Activated CD4-positive, alpha-beta T cell treated with anti-CD3 and anti-CD28 coated beads, Interleukin-2, amount 50 U/mL, for 16 hours (primary cell): Measurements from ENCODE around the gene YPEL1.
A peak's percentile ranks its signal among the peaks of the same experiment; 100 is the strongest.
"Not testable (repeated sequence)": the region's sequence is repeated elsewhere in the genome, so short reads cannot be mapped to it uniquely, and the experiment has no call there.

Experiments used
- DNase-seq: peaks from one replicate; pipeline ENCODE4 v3.0.0-alpha.2; 2020

The YPEL1 gene

DNA sequence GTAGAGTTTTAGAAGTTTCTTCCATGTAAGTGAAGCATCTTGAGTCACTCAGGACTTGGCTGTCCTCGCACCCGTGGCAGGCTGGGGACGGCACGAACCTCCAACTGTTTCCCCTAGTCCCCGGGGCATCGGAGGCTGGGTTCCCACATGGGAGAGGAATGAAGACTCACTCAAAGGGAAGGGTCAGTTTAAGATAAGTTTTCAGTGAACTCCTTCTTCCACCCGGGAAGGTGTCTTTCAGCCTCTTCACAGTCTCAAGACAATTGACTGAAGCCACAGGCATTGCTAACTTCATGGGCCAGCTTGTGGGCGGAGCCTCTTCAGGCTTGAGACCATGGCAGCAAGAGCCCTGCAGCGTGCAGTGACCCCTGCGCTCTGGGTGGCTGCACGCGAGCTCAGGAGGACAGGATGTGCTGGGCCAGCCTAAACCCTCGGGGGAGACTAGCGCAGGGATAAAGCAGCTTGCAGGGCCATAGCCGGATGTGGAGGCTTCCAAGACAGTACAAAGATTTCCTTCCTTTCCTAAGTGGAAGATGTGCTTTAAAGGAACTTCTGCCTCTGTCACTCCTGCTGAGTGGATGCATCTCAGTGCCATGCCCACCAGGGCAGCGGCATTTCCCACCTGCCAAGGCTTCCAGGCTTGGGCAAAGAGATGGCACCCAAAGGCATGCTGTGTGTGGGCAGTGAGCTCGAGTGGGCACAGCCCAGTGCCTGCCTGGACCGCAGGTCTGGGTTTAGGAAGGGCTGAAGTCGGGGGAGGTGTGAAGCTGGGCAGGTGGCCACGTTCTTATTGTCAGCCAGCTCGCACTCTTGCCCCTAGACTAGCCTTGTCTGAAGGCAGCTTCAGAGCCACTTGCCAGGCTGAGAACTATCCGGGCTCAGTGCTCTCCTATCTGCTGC lies 36.9 kb downstream of the YPEL1 start:
- DNase-seq: no peak

DNA sequence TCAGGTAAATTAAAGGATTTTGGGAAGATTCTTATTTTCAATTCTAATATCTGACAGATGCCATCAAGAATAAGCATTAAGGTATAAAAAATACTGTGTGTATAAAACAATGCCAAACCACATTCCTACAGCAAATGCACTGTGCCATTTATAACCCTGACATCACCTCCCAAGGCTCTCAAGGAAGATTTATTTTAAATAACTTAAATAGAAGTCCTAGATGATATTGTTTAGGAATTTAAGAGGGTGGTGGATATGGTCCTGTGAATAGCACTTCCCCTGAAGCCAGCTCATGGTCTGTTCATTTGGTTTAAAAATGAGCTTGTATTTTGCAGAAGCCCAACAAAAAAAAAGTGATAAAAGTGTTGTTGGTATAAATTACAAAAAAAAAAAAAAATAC lies 37.7 kb downstream of the YPEL1 start:
- no peak for DNase-seq

DNA sequence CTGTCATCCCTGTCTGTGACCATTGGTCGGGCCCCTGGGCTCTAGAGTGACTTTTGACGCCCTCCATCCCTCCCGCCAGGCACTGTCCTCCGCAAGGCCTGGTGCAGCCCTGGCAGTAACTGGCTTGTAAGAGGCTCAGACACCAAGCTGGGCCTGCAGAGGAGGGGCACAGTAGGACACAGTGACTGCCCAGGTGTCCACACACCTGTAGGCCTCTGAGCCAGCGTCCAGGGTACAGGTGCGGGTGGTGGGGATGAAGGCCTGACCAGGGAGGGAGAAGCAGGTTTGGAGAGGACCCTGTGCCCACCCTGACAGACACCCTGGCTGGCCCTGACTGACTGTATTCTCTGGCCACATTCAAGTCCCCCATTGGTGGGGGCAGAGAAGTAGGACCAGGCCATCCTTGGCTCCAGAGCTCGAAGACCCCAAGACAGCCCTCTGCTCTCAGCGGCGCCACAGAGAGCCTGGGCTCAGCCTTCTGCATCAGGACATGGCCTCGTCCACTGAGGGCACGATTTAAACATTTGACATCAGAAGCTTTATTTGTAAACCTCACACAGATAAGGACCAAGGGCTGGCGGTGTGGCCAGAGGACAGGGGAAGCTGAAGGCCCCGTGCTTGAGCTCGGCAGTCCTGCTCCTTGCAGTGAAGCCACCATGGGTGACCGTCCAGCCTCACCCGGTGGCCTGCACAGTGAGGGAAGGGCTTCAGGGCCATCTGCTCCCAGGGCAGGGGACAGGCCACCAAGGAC lies 38.4 kb downstream of the YPEL1 start:
- DNase-seq: no peak

DNA sequence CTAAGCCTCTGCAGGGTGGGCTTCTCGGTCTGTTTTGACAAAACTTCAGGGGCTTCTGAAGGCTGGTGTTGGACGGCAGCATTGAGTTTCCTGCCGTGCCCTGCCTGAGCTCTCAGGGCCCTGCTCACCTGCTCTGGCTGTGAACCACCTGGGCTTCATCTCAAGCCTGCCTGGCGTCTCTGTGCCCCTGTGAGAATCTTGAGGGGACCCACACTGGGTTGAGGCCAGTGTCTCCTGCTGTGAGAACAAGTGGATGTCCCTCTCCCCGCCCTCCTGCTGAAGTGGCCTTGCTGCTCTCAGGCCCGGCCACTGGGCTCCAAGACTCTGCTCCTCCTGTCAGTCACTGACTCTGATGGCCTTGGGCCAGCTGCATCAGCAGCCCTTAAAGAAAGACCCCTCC lies 39.5 kb downstream of the YPEL1 start:
- DNase-seq: no peak

GRCh38 chr22:21695430-21696085 lies 40.0 kb downstream of the YPEL1 start:
- DNase-seq: no peak

DNA sequence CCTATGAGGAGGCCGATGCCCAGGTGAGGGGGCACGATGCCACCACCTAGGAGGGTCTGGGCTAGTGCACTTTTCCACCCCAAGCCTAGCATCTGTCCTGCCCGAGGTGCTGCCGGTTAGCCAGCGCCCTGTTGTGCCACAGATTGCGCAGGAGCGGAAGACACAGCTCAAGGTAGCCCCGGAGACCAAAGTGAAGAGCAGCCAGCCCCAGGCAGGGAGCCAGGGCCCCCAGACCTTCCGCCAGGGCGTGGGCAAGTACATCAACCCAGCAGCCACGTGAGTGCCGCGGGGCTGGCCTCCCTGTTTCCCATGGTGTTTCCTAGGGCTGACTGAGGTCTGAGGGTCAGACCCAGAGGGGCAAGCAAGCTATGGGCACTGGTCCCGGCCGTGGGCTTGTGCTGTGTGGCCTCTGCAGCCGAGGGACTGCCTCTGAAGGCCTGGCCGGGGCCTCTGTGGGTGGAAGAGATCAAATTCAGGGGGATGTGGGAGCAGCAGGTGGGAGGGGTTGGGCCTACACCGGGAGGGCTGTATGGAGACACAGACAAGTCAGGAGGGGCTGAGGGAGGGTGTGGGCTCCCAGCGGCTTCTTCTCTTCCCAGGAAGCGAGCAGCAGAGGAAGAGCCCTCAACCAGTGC lies 40.7 kb downstream of the YPEL1 start:
- DNase-seq: no peak

DNA sequence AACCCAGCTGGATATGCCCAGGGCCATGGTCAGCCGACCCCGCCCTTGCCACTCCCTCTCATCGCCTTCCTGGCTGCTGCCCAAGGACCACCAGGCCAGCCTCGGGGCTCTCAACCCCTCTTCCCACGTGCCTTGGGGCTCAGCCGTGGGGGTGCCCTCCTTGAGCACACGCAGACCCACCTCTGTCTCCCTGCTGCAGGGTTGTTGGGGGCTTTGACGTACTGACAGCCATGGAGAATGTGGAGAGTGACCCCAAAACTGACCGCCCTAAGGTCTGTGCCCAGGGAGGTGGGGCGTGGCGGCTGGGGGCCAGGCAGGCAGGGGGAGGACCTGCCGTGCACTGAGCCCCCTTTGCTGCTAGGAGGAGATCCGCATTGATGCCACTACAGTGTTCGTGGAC lies 41.2 kb downstream of the YPEL1 start:
- DNase-seq: no peak

- DNase-seq: no peak
Measured at GRCh38 chr22:21693999-21694341, 41.6 kb downstream of the YPEL1 start.

GRCh38 chr22:21693333-21693998 lies 42.1 kb downstream of the YPEL1 start:
- no peak for DNase-seq

GRCh38 chr22:21692856-21693255 lies 42.7 kb downstream of the YPEL1 start:
- not testable (repeated sequence) for DNase-seq

- DNase-seq: no peak
Measured at GRCh38 chr22:21691816-21692215, 43.8 kb downstream of the YPEL1 start.

GRCh38 chr22:21690401-21690801 lies 45.2 kb downstream of the YPEL1 start:
- DNase-seq: peak; percentile 33

GRCh38 chr22:21688706-21689381 lies 46.8 kb downstream of the YPEL1 start:
- no peak for DNase-seq

DNA sequence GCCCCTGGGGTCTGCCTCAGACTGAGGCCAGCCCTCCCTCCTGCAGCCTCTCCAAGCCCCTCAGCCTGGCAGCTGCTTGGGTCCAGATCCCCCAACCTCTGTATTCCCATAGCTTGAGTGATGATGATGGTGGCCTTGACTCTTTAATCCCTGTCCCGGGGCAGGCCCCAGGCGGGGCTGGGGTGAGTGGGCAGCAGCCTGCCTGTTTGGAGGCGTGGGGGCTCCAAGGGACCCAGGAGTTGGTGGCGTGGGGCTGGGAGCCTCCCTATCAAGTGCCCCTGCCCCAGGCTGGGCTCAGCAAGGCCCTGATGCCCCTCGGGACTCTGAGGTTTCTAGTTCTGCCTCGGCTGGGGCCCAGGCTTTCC lies 47.3 kb downstream of the YPEL1 start:
- DNase-seq: no peak

GRCh38 chr22:21687685-21688259 lies 47.8 kb downstream of the YPEL1 start:
- no peak for DNase-seq

DNA sequence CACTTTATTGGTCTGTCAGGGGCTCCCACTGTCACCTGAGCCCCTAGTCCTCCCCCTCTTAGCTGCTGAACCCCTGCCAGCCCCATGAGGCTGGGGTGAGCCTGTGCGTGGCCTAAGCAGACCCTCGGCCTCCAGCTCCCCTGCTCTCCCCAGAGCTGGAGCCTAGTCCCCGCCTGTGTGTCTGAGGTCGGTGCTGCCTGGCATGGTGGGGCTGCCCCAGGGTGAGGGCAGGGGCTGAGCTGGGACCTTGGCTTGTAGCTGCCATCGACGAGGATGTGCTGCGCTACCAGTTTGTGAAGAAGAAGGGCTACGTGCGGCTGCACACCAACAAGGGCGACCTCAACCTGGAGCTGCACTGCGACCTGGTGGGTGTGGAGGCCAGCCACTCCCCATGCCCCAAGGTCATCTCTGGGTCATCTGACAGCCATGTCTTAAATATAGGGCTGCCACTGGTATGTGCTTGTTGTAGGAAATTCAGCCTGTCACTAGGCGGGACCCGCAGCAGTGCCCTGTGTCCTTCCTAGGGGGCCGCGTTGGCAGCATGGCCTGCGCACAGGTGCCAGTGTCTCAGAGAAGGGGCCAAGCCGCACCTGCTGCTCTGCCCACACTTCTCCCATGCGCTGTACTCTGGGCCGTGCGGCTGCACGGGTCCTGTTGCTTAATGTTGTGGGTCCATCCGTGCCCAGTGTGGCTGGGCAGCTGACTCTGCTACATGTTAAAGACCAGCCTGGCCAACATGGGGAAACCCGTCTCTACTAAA lies 48.8 kb downstream of the YPEL1 start:
- no peak for DNase-seq

DNA sequence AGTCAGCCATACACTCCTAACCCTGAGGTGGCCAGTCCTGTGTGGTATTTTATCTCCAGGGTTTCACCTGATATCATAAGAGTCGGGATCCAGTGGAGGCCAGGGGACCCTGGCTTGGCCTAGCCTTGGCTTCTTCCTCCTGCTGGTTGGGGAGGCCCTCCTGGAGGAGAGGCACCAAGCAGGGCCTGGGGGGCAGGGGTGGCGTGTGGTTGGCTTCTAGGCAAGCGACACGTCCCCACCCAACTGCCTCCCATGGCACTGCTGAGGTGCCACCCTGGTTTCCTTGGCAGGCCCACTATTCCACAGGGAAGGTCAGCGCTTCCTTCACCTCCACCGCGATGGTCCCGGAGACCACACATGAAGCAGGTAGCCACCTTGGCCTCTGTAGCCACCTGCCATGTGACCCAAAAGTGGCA lies 49.4 kb downstream of the YPEL1 start:
- no peak for DNase-seq

DNA sequence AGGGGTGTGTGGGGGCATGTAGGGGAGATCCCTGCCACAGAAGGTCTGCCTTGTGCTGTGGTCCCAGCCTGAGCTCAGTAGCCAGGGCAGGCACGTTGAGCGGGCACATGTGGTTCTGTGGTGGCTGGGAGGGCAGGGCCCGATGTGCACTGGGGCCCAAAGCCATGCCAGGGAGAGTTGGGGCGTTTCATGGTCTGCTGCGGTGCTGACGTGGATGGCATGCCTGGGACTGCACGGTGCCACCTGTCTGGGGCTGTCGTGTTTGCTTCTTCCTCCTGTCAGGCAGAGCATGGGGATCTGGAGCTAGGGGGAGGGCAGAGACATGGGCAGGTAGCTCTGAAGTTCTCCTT lies 50.5 kb downstream of the YPEL1 start:
- DNase-seq: no peak

DNA sequence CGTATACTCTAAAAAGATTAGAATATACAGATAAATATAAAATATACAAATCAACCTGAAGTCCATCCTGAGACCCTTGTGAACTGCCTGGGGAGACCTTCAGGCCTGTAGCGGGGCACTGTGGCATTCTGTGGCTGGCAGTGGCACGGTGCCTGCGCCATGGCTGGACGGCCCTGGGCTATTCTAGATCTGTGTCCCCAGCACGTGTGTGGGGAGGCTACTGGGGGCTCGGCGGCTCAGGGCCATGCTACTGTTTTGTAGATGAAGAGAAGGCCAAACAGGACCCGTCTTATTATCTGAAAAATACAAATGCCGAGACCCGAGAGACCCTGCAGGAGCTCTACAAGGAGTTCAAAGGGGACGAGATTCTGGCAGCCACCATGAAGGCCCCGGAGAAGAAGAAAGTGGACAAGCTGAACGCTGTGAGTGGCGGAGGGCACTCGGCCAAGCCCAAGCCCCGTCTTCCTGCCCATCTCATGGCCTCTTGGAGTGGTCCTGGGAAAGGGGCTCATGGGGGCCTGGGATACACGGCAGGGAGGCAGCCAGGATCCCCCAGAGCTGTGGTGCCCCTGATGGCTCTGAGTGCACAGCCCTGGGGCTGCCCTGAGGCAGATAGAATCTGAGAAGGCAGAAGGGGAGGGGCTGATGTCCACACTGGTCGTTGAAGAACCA lies 51.0 kb downstream of the YPEL1 start:
- DNase-seq: no peak

- no peak for DNase-seq
Measured at GRCh38 chr22:21683401-21683811, 52.2 kb downstream of the YPEL1 start.
